Hippocampal formation (tissue), 2 donors: ENCODE measurements around the gene ULK1.
"Not testable (repeated sequence)": the region's sequence is repeated elsewhere in the genome, so short reads cannot be mapped to it uniquely, and the experiment has no call there.

Experiments used
- DNase-seq, 2 donors: peaks; one replicate each; lab custom pipeline; 2025; lab: John Stamatoyannopoulos, UW

The ULK1 gene

GRCh38 chr12:131943389-131943788 lies 49.0 kb downstream of the ULK1 start:
- no peak for DNase-seq

- DNase-seq, result no peak
Measured at GRCh38 chr12:131943876-131944275, 49.5 kb downstream of the ULK1 start.

GRCh38 chr12:131944601-131945251 lies 50.3 kb downstream of the ULK1 start:
- DNase-seq, result no peak

GRCh38 chr12:131946757-131947156 lies 52.3 kb downstream of the ULK1 start:
- DNase-seq, result no peak

GRCh38 chr12:131947482-131948027 lies 53.1 kb downstream of the ULK1 start:
- no peak for DNase-seq

GRCh38 chr12:131948166-131948712 lies 53.8 kb downstream of the ULK1 start:
- DNase-seq, result no peak

- DNase-seq, result not testable (repeated sequence)
Measured at GRCh38 chr12:131948713-131949430, 54.5 kb downstream of the ULK1 start.

- peak; percentile 87 to 89 for DNase-seq
Measured at GRCh38 chr12:131949431-131950181, 55.2 kb downstream of the ULK1 start, which contains the start of gene EP400. Gene EP400, plus strand, starts transcription at chr12:131949942. Its CDS starts 10,678 bp downstream, at chr12:131960620.

GRCh38 chr12:131950182-131950913 lies 55.9 kb downstream of the ULK1 start:
- no peak for DNase-seq

GRCh38 chr12:131953810-131954209 lies 59.4 kb downstream of the ULK1 start:
- not testable (repeated sequence) for DNase-seq

GRCh38 chr12:131954460-131954859 lies 60.0 kb downstream of the ULK1 start:
- not testable (repeated sequence) for DNase-seq

- no peak for DNase-seq
Measured at GRCh38 chr12:131959116-131959515, 64.7 kb downstream of the ULK1 start.

- DNase-seq, result no peak
Measured at GRCh38 chr12:131959641-131960589, 65.5 kb downstream of the ULK1 start.

GRCh38 chr12:131960590-131961325 lies 66.3 kb downstream of the ULK1 start:
- DNase-seq, result not testable (repeated sequence)

GRCh38 chr12:131961328-131961727 lies 66.9 kb downstream of the ULK1 start:
- DNase-seq, result not testable (repeated sequence)

GRCh38 chr12:131962069-131962468 lies 67.6 kb downstream of the ULK1 start:
- no peak for DNase-seq

GRCh38 chr12:131963381-131963780 lies 69.0 kb downstream of the ULK1 start:
- DNase-seq, result no peak

- no peak for DNase-seq
Measured at GRCh38 chr12:131965073-131965472, 70.7 kb downstream of the ULK1 start.

- DNase-seq, result no peak
Measured at GRCh38 chr12:131971226-131971625, 76.8 kb downstream of the ULK1 start.
